HEK293T (cell line): ENCODE measurements around the gene B9D2.

ENCODE experiments used
- ARNT ChIP-seq: fragments of 450-650 bp; IDR thresholded peaks from 2 replicates; pipeline ENCODE4 v1.6.1; 2017; ENCODE audit warnings: mild to moderate bottlenecking
- ELF4 ChIP-seq: fragments of 450-650 bp; IDR thresholded peaks from 2 replicates; pipeline ENCODE4 v1.6.1; 2017; ENCODE audit warnings: antibody characterized with exemption
- FOXA1 ChIP-seq: fragments of 450-650 bp; IDR thresholded peaks from 2 replicates; pipeline ENCODE4 v1.6.1; 2016; ENCODE audit warnings: mild to moderate bottlenecking
- FOXK2 ChIP-seq: fragments of 450-650 bp; IDR thresholded peaks from 2 replicates; pipeline ENCODE4 v1.6.1; 2016; ENCODE audit warnings: mild to moderate bottlenecking
- FOXM1 ChIP-seq: fragments of 450-650 bp; IDR thresholded peaks from 2 replicates; pipeline ENCODE4 v1.6.1; 2017; ENCODE audit warnings: mild to moderate bottlenecking, borderline replicate concordance
- HDGF ChIP-seq: fragments of 450-650 bp; IDR thresholded peaks from 2 replicates; pipeline ENCODE4 v1.6.1; 2017; ENCODE audit warnings: antibody characterized with exemption, borderline replicate concordance
- L3MBTL2 ChIP-seq: fragments of 450-650 bp; conservative IDR thresholded peaks from 2 replicates; pipeline ENCODE4 v1.6.1; 2016; ENCODE audit warnings: mild to moderate bottlenecking
- LEF1 ChIP-seq: fragments of 450-650 bp; IDR thresholded peaks from 2 replicates; pipeline ENCODE4 v1.6.1; 2017; ENCODE audit warnings: mild to moderate bottlenecking, borderline replicate concordance
- NFRKB ChIP-seq: fragments of 450-650 bp; IDR thresholded peaks from 2 replicates; pipeline ENCODE4 v1.6.1; 2016; ENCODE audit warnings: mild to moderate bottlenecking, moderate library complexity
- SP1 ChIP-seq: fragments of 450-650 bp; IDR thresholded peaks from 2 replicates; pipeline ENCODE4 v1.6.1; 2017
- SUZ12 ChIP-seq: fragments of 450-650 bp; IDR thresholded peaks from 2 replicates; pipeline ENCODE4 v1.6.1; 2016; ENCODE audit warnings: mild to moderate bottlenecking
- TARDBP ChIP-seq: fragments of 450-650 bp; IDR thresholded peaks from 2 replicates; pipeline ENCODE4 v1.6.1; 2016
- ZNF384 ChIP-seq: fragments of 450-650 bp; IDR thresholded peaks from 2 replicates; pipeline ENCODE4 v1.6.1; 2016
- TF ChIP-seq, protein P1 (sequence below): fragments of 450-650 bp; IDR thresholded peaks from 2 replicates; pipeline ENCODE4 v1.6.1; 2016

DNA sequence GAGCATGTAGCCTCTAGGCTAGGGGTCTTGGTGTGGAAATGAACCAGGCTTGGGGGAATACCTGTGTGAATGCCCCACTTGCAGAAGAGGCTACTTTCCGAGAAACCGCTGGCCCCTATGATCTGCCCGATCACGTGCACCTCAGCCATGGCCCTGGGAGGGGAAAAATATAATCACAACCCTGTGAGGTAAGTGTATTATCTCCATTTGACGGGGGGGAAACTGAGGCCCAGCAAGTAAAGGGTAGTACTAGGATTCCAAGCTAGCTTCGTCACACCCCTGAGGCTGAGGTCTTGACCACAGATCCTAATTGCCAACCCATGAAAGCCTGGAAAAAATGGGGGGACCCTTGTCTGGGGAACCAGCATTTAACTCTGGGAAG lies 587 bp downstream of the B9D2 start:
- TF ChIP-seq SUZ12 (no peak), ZNF384 (no peak), TARDBP (no peak), FOXA1 (no peak), FOXM1 (no peak), FOXK2 (no peak), L3MBTL2 (no peak), SP1 (no peak), HDGF (no peak), NFRKB (no peak), LEF1 (no peak), ARNT (no peak), ELF4 (no peak)
- TF ChIP-seq, protein P1, sequence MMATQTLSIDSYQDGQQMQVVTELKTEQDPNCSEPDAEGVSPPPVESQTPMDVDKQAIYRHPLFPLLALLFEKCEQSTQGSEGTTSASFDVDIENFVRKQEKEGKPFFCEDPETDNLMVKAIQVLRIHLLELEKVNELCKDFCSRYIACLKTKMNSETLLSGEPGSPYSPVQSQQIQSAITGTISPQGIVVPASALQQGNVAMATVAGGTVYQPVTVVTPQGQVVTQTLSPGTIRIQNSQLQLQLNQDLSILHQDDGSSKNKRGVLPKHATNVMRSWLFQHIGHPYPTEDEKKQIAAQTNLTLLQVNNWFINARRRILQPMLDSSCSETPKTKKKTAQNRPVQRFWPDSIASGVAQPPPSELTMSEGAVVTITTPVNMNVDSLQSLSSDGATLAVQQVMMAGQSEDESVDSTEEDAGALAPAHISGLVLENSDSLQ, result no peak
